ENCODE measurements around the gene TAX1BP3.
"Not testable (repeated sequence)": the region's sequence is repeated elsewhere in the genome, so short reads cannot be mapped to it uniquely, and the experiment has no call there.

Gene TAX1BP3, protein sequence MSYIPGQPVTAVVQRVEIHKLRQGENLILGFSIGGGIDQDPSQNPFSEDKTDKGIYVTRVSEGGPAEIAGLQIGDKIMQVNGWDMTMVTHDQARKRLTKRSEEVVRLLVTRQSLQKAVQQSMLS

DNA sequence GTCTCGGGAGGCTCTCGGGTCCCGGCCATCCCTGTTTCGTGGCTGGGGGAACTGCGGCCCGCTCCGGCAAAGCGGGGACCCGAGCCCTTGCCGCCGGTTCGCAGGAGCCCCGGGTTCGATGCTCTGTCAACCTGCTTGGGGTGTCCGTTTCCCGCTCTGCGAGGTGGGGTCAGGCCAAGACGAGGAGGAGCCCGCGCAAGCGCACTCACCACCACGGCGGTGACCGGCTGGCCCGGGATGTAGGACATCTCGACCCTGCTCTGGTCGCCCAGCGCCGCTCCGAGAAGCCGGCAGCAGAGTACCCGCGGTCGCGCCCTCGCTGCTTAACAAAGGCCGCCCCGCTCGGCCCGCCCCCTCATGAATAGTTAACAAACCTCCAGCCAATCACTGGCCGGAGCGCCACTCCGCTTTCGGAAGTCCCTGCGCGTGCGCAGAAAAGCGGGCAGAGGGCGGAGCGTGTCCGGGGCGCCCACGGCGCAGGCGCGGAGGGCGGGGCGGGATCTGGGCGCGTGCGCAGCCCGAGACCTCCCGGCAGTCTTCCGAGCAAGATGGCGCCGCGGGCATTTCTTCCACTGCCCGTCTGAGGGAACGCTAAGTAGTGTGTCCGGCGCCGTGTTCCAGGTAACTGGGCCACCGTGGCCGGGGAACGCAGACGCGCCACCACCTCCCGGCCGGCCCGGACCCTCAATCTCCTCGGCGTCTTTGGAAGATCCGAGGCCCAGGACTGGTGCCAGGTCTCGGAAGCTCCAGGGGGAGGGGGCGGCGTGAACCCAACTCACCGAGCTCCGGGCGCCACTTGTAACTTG is at the start of gene TAX1BP3, which contains the start of gene EMC6:
TSS of gene TAX1BP3 (minus strand) at position 300 of the 806 bp plus-strand sequence. CDS start at position 248, 52 bp downstream.
TSS of gene EMC6 (plus strand) at position 534 of the 806 bp plus-strand sequence. CDS start 335 bp downstream, outside the sequence.
- peak; percentile 96 for DNase-seq (ENCODE audit: low read depth)

DNA sequence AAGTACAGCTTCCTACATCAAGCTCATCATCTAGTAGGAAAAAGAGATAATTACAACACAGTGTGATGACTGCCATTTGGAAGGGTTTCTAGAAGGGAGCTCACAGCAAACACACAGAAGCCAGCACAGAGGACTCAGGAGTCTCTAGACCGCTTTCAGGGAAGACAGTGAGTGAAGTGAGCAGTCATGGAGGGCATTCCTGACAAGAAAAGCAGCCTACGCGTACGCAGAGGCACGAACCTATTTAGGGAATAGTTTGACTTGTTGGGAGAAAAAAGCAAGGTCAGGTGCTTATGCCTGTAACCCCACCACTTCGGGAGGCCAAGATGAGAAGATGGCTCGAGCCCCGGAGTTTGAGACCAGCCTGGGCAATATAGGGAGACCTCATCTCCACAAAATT is 46.9 kb upstream of the TAX1BP3 start:
- no peak for DNase-seq (ENCODE audit: low read depth)

DNA sequence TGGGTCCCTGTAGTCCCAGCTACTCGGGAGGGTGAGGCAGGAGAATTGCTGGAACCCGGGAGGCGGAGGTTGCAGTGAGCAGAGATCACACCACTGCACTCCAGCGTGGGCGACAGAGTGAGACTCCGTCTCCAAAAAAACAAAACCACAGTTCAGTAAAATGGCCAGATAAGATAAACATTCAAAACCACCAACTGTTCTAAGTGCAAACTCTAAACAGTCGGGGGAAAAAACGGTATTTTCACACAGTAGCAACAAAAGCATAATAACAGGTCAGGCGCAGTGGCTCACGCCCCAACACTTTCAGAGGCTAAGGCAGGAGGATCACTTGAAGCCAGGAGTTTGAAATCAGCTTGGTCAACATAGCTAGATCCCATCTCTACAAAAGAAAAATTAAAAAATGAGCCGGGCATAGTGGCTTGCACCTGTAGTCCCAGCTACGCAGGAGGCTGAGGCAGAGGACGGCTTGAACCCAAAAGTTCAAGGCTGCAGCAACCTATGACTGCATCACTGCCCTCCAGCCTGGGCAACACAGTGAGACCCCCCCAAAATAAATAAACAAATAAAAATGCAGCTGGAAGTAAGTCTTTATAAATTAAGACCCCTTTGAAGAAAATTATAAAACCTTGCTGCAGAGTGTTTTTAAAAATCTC is 44.6 kb upstream of the TAX1BP3 start:
- peak; percentile 60 for DNase-seq (ENCODE audit: low read depth)

DNA sequence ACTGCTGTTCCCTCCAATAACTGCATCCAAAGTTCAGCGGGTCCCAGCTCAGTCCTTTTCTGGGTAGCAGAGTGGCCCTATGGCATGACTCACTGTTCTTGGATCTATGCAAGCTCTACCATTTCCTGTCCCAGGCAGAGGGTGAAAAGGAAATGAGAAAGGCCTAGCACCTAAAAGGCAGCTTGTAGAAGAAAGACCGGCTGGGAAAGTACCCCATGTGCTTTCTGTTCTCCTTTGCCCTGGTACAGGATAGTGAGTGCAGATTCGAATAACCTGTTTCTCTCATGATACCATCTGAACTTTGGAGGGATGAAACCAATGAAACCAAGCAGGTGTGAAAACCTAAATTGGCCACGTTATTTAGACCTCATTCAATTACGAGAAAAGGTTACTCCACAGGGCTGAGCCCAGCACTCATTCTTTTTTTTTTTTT is 42.6 kb upstream of the TAX1BP3 start:
- peak; percentile 87 for DNase-seq (ENCODE audit: low read depth)

DNA sequence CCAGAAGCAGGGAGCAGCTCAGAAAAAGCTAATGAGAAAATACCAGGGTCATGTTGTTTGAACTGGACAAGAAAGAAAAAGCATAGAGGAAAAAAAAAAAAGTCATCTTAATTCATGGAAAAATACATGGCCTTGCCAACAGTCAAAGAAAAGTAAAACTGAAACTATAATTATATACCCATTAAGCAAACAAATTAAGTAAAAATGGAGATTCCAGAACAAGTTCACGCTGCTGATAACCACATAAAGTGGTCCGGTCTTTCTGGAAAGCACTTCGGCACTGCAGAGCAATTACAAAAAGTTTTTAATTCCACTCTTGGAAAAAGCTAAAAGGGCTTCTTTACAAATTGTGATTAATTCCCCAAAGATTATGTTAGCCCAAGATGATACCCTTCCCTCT is 40.0 kb upstream of the TAX1BP3 start:
- no peak for DNase-seq (ENCODE audit: low read depth)

DNA sequence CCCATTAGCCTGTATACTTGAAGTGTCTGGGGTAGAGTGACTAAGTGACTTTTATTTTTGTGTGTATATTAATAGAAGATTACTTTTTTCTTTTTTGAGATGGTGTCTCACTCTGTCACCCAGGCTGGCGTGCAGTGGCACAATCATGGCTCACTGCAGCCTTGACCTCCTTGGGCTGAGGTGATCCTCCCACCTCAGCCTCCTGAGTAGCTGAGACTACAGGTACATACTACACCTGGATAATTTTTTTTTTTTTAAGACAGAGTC is 37.3 kb upstream of the TAX1BP3 start:
- not testable (repeated sequence) for DNase-seq (ENCODE audit: low read depth)

DNA sequence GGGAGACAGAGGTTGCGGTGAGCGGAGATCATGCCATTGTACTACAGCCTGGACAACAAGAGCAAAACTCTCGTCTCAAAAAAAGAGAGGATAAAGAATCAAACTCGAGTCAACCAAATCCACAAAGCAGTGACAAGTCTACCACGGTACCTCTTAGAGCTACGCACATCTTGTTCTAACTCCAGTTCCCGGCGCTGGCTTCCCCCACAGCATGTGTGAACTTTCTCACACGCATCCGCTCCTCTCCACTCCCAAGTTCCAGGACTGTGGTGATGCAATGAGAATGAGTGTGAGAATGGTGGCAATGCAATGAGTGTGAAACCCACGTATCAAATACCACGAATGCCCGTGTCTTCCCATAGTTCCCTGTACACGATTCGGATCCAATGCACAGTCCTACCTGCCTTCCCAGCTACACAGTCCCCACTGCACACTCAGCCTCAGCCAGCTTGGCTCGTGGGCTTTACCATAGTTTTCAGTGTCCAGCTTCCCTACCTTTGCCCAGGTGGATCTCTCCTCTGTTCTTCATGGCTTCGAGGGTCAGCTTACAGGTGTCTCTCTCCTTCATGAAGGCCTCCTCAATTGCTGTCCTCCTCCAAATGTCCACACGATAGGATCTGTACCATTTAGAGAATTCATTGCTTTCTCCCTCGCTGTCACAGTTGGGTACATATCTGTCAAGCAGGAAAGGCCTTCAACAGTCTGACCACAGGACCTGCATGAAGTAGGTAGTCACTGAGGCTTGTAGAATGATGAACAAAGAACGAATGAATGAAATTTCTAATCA is 36.7 kb upstream of the TAX1BP3 start:
- no peak for DNase-seq (ENCODE audit: low read depth)

DNA sequence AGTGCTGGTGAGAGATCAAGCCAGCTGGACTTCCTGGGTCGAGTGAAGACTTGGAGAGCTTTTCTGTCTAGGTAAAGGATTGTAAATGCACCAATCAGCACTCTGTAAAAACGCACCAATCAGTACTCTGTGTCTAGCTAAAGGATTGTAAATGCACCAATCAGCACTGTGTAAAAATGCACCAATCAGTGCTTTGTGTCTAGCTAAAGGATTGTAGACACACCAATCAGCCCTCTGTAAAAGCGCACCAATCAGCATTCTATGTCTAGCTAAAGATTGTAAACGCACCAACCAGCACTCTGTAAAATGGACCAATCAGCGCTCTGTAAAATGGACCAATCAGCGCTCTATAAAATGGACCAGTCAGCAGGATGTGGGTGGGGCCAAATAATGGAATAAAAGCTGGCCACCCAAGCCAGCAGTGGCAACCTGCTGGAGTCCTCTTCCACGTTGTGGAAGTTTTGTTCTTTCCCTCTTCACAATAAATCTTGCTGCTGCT is 33.7 kb upstream of the TAX1BP3 start:
- DNase-seq (ENCODE audit: low read depth) = not testable (repeated sequence)

DNA sequence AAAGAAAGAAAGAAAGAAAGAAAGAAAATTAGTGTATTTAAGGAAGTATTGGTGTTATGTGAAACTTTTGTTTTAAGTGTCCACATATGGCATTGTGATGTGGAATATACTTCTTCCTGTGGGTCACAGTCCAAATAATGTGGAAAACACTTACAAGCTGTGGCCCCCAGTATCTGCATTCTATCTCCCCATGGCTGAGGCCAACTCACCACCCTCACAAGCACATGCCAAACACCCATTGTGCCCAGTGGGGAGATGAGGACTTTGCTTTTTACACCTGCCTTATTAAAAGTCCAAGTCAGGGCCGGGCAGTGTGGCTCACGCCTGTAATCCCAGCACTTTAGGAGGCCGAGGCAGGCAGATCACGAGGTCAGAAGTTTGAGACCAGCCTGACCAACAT is 31.6 kb upstream of the TAX1BP3 start:
- DNase-seq (ENCODE audit: low read depth) = no peak

DNA sequence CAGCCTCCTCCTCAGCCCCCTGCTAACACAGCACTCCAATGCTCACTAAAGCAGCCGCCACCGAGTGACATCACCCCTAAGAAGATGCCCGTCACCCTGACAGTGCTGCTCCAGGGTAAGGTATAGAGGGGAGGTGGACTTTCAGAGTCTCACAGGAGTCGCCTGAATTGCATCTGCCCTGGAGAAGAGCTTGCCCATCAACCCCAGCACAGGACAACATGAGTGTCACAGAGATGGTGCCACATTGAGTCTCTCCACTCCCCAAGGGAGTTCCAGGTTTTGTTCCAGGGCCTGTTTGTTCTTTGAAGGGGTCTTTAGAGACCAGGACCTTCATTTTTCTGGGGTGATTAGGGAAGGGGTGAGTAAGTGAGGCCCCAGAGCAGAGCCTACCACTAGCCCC is 29.8 kb upstream of the TAX1BP3 start:
- DNase-seq (ENCODE audit: low read depth) = no peak

DNA sequence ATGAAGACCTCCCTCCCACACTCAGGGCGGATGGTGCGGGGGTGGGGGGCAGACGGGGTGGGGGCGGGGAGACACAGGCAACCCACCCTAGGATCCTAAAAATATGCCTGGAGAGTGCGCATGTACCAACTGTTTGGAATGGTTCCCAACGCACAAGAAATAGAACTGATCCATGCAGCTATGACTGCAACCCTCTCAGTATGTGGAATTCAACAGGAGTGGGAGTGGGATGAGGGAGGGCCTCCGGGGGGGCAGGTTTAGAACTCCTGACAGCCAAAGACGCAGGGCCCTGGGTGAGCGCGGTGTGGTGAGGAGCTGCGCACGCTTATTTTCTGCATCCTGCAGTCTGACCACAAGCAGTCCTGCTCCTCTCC is 28.7 kb upstream of the TAX1BP3 start:
- no peak for DNase-seq (ENCODE audit: low read depth)

DNA sequence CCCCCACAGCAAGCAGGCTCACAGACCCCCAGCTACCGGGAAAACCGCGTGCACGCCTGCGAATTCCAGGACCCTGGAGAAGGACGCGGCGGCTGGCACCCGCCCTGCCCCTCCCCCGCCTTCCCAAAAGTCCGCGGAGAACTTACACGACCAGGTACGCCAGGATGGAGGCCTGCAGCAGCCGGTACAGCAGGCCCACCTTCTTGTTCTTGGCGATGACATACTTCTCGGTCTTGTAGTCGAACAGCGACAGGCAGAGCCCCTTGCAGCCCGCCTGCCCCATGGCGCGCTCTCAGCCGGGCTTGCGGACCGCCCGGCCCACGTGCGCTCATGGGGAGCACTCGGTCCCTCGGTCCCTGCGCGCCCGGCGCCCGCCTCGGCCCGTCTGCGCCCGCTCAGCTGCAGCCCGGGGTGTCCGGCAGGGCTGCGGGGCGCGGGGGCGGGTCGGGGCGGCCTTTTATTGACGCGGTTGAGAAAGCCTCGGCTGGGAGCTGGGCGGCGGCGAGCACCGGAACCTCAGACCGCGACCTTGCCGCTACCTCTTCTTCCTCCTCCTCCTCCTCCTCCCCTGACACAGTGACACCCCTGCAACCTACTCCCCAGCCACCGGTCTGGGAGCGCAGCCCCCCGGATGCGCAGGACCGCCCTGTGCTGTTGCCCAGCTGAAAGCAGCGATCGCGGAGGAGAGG is 27.5 kb upstream of the TAX1BP3 start, which contains the start of gene P2RX5:
TSS of gene P2RX5 (minus strand) at position 433 of the 689 bp plus-strand sequence. CDS start at position 283, 150 bp downstream.
- DNase-seq (ENCODE audit: low read depth) = peak; percentile 26

DNA sequence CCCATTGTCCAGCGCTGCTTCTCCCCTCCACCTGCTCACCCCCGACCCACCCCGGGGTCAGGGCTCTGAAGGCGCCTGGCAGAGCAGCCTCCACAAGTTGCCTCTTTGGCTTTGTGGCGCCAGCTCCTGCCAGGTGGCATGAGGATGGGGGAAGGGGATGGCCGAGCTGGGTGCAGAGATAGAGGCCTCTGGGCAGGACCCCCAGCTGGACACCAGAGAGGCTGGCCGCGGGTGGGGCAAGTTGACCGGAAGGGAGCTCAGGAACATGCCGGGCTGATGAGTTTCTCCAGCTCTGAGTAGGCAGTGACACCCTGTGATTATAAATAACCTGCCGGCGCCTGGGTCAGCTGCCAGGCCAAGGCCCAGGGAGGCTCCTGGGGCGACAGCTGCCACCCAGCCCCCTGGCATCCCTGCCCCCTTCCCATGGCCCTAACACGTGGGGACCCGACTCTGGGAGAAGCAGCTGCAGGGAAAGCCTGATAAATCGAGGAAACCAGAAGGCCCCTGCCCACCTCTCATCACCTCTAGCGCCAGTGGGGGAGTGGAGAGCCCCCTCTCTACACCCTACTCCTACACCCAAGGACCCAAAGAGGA is 26.8 kb upstream of the TAX1BP3 start:
- no peak for DNase-seq (ENCODE audit: low read depth)

DNA sequence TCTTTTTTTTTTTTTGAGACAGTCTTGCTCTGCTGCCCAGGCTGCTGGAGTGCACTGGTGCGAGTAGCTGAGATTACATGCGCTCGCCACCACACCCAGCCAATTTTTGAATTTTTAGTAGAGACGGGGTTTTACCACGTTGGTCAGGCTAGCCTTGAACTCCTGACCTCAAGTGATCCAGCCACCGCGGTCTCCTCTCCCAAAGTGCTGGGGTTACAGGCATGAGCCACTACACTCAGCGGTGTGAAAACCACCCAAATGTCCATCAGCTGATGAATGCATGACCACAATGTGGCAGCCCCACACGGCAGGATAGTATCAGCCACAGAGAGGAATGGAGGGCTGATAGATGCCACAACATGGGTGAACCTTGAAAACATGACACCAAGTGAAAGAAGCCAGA is 25.5 kb upstream of the TAX1BP3 start:
- DNase-seq (ENCODE audit: low read depth) = no peak

DNA sequence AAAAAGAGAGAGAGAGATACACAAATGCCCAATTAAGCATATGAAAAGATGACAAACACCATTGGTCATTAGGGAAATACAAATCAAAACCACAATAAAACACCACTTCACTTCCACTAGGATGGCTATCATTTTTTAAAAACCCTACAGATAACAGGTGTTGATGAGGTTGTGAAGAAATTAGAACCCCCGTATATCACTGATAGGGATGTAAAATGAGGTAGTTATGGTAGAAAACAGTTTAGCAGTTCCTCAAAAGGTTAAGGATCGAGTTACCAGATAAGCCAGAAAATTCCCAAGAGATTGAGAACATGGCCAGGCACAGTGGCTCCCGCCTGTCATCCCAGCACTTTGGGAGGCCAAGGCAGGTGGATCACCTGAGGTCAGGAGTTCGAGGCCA is 24.8 kb upstream of the TAX1BP3 start:
- no peak for DNase-seq (ENCODE audit: low read depth)

DNA sequence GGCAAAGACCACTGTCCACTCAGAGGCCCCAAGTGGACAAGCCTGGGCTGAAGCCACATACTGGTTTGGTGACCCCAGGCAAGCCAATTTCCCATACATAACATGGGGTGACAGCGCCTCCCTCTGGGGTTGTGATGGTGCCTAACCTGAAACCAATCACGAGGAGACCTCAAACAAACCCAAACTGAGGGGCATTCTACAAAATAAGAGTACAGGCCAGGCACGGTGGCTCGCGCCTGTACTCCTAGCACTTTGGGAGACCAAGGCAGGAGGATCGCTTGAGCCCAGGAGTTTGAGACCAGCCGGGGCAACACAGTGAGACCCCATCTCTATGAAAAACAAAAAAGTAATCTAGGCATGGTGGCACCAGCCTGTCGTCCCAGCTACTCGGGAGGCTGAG is 24.0 kb upstream of the TAX1BP3 start:
- DNase-seq (ENCODE audit: low read depth) = no peak

DNA sequence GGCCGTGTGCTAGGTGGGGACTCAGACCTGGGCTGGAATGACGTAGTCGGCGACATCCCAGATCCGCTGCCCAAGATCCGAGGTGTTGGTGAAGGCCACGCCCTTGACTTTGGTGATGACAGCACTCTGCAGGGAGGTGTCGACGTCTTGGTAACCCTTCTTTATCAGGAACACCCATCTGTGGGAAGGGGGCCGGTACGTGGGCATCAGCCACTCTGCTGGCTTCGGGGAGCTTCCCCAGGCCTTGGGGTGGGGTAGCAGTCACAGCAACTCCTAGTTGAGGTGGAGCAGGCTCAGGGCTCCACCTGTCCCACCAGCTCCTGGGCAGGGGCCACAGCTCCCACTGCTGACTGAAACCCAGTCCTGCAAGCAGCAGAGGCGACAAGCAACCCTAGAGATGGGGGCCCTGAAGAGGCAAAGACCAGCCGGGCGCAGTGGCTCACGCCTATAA is 23.3 kb upstream of the TAX1BP3 start:
- DNase-seq (ENCODE audit: low read depth) = no peak

DNA sequence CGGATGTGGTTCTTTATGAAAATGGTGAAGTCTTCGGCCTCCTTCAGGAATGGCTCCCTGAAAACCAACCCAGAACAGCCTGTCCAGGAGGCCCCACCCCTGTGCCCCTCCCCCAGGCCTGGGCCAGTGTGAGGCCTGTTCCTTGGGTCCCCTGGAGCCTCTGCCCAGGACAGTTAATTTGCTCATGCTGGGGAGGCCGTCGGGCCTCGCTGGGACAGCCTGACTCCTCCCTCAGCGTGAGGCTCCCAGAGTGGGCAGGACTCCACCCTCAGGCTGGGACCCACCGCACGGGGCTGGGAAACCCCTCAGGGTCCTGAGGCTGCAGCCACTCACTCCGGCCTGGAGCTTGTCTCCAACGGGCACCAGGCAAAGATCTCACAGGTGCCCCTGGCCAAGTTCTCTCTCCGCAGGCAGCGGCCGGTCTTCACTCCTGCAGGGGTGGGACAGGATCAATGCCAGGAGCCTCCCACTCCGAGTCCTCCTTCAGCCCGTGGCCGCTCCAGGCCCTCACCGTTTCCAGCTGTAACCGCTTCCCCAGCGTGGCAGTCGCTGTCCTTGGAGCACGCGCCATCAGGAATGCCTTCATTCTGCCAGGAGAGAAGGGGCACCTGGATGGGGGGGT is 21.8 kb upstream of the TAX1BP3 start:
- DNase-seq (ENCODE audit: low read depth) = no peak

DNA sequence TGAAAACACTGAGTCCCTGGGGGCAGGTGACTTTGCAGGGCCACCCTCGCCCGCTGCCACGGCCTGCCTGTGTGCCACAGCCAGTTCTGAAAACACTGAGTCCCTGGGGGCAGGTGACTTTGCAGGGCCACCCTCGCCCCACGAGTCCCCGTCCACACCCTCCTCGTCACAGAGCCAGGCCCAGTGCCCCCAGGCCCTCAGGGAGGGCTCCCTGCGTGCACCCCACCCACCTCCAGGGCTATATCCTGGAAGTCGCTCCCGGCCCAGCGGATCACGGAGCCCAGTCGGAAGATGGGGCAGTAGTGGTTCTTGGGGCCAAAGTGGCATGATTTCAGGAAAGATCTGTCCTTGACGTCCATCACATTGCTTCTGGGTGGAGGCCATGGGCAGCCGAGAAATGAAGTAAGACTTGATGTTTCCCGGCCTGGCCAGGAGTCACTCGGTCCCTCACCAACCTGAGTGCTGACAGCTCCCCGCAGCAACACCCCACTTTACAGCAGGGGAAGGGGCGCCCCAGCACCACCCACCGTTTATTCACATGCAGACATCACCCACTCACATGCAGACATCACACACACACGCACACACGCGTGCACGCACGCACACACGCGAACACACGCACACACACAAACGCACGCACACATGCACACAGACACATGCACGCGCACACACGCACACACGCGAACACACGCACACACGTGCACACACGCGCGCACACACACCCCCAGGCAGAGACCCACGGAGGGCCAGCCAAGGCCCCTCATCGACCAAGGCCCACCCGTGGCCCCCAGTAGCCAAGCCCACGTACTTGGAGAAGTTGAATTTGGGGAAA is 21.1 kb upstream of the TAX1BP3 start:
- DNase-seq (ENCODE audit: low read depth) = no peak

DNA sequence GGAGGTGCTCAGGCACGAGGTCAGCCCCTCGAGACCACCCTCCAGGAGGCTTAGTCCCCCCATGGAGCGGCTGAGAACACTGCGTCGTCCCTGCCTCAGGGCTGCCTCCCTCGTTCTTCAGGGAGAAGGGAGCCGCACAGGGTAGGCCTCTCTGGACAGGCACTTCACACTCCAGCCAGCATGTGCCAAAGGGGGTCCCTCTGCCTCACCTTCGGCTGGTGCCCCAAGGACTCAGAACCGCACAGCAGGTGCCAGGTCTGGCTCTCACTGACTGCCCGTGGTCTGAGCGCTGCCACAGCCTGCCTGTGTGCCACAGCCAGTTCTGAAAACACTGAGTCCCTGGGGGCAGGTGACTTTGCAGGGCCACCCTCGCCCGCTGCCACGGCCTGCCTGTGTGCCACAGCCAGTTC is 20.5 kb upstream of the TAX1BP3 start:
- no peak for DNase-seq (ENCODE audit: low read depth)
